ENCODE data around the gene PMPCA. TPM values are rescaled to one million over a fixed set of nuclear protein-coding genes. Genes with fewer than 3 reads are reported as not detected.
"Not testable (repeated sequence)": the region's sequence is repeated elsewhere in the genome, so short reads cannot be mapped to it uniquely, and the experiment has no call there.

Gene PMPCA
- total RNA-seq, 4 donors from 2014 or later = 29.2 to 64.4 (median 33.6) TPM

DNA sequence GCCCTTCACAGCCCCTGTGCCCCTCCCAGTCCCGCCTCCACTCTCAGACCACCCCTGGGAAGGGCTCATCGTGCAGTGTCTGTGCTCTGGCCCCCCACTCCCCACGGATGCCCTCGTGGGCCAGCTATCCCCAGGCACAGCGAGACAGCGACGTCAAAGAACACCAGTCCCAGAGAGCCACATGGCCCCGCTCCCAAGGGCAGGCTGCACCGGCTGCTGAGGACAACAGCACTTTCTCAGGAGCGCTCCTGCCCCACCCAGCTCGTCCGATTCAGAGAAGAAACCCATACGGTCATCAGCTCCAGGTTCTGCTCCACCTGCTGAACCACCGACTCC is 5.7 kb upstream of the PMPCA start:
- ATAC-seq (ENCODE audit: low FRiP score) = no peak
- no peak for DNase-seq (ENCODE audit: low spot score)
- TF ChIP-seq, protein P1, sequence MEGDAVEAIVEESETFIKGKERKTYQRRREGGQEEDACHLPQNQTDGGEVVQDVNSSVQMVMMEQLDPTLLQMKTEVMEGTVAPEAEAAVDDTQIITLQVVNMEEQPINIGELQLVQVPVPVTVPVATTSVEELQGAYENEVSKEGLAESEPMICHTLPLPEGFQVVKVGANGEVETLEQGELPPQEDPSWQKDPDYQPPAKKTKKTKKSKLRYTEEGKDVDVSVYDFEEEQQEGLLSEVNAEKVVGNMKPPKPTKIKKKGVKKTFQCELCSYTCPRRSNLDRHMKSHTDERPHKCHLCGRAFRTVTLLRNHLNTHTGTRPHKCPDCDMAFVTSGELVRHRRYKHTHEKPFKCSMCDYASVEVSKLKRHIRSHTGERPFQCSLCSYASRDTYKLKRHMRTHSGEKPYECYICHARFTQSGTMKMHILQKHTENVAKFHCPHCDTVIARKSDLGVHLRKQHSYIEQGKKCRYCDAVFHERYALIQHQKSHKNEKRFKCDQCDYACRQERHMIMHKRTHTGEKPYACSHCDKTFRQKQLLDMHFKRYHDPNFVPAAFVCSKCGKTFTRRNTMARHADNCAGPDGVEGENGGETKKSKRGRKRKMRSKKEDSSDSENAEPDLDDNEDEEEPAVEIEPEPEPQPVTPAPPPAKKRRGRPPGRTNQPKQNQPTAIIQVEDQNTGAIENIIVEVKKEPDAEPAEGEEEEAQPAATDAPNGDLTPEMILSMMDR (IDR thresholded peaks at IDR 0.05) = no peak

DNA sequence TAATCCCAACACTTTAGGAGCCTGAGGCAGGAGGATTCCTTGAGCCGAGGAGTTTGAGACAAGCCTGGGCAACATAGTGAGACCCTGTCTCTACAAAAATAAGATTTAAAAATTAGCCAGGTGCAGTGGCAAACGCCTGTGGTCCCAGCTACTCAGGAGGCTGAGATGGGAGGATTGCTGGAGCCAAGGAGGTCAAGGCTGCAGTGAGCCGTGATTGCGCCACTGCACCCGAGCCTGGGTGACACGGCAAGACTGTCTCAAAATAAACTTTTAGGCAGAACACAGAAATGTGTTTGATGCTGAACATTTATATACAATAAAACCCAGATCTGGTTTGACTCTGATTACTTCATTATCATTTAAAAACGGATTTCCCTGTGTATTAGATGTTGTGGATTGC is 5.0 kb upstream of the PMPCA start:
- TF ChIP-seq, protein P1 (IDR thresholded peaks at IDR 0.05) = no peak
- no peak for ATAC-seq (ENCODE audit: low FRiP score)

DNA sequence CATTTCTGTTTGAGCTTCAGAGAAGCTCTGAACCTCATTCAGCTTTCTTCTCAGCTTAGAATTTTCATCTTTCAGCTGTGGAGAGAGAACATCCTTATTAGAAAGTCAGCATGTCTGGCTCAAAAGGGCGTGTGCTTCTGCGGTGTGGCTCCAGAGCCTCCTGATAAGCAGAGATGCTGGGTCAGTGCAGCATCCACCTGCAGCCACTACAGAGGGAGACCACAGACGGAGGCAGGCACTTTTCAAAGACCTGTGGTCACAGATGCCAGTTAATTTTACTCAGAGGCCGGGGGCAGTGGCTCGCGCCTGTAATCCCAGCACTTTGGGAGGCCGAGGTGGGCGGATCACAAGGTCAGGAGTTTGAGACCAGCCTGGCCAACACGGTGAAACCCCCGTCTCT is 4.6 kb upstream of the PMPCA start:
- ATAC-seq (ENCODE audit: low FRiP score); DNase-seq (ENCODE audit: low spot score): not testable (repeated sequence)

More for the DNA sequence above, 5.0 kb upstream of the PMPCA start:
- no peak for DNase-seq (ENCODE audit: low spot score)

DNA sequence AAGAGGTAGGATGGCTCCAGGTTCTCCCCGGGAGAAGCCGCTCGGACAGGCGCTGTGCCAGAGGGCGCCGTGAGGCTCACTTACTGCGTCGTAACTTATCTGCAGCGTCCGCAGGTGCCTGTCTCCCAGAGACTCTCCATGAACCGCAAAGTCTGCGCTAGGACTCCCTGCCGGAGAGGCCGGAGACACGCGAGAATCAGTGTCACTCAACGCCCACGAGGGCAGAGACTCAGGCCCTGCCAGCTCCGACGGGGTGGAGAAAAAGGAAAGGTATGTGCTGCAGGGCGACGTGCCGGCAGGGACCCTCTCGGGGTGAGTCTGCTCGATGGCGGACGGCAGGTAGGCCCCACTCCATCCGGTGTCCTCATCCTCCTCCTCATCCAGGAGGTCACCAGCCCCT is 3.4 kb upstream of the PMPCA start:
- not testable (repeated sequence) for ATAC-seq (ENCODE audit: low FRiP score); DNase-seq (ENCODE audit: low spot score)

DNA sequence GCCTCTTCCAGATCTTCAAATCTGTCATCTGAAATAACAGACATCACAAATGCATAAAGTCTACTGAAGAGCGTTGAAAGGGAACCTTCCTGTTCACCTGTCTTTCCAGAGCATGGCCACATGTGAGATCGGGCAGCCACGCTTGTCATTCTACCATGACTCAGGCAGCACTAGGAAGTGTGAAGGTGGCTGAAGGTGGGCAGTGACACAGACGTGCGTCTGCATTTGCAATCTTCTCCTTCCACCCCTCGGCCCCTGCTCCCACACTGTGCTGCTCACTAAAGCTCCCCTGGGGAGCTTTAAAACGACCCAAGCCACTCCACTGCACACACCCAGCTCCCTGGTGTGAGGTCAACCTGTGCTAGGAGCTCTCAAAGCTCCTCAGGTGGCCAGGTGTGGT is 2.5 kb upstream of the PMPCA start:
- ATAC-seq (ENCODE audit: low FRiP score) = no peak
- TF ChIP-seq, protein P1 (IDR thresholded peaks at IDR 0.05) = no peak
- no peak for DNase-seq (ENCODE audit: low spot score)

DNA sequence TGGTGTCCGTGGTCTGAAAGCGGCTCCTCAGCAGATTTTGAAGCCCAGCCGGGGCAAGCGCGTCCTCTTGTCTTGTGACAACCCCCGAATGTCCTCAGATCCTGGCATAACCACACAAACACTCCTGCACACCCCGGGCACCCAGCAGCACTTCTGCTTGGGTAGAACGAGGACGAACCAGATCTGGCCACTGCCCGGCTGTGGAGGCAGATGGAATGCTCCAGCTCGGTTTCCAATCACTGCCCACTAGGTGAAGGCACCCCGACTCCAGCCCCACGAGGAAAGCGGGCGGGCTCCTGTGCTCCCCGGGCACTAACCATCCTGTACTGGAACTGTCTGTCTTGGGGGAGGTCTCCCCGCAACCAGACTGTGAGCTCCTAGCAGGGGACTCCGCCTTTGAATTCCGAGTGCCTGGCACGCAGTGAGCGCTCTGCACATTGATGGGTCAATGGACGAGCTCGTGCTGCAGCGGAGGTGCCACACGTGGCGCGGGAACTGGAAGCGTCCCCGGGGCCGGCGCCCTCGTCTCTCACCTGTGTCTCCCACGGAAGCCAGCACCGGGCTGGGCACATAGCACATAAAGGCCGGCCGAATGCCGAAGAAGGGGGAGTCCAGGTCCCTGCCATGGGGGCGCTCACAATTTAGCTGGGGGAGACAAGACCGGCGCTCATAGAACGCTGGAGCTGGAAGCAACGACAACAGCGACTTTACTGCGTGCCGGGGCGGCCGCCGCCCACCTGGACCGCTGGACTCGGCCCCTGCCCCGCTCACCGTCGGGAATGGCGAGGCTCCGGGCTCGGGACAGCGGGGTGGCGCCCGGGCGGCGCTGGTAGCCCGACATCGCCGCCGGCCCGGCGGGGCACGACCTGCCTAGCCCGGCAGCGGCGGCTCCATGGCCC is 652 bp upstream of the PMPCA start:
- ATAC-seq (ENCODE audit: low FRiP score) = peak; percentile 39
- no peak for DNase-seq (ENCODE audit: low spot score)
- TF ChIP-seq, protein P1 (IDR thresholded peaks at IDR 0.05) = no peak

DNA sequence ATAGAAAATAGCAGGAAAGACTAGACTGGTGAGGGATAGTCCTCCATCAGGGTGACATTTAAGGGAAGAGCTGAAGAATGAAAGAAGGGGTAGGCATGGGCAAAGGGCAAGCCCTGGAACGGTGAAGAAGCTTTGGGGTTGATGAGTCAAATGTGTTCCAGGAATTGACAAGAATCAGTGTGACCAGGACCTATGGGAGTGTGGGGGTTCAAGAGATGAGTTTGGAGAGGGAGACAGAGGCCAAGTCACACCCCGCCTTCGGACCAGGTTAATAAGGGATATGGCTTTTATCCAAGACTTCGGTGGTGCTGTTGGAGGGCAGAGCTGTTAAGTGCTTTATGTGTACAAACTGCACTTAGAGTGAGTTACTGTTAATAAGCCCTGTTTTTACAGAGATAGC is 920 bp downstream of the PMPCA start:
- DNase-seq (ENCODE audit: low spot score) = no peak
- TF ChIP-seq, protein P1 (IDR thresholded peaks at IDR 0.05) = no peak
- ATAC-seq (ENCODE audit: low FRiP score) = no peak

DNA sequence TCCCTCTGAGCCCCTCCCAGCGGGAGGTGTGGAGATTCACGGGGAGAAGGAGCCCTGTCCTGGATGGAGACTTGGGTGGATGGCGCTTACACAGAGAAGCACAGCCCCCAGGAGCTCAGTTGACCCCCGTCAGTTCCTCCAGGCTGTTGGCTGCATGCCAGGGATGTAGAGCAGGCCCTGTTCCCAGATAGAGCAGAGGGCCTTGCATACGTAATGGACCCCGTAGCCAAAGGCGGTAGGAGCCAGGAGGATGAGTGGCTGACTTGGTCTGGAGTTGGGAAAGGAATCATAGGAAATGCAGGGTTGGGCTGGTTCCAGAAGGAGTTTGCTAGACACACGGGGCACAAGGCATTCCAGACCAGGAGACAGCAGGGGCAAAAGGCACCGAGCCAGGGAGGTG is 2.5 kb downstream of the PMPCA start:
- TF ChIP-seq, protein P1 (IDR thresholded peaks at IDR 0.05) = no peak
- ATAC-seq (ENCODE audit: low FRiP score) (no peak), DNase-seq (ENCODE audit: low spot score) (no peak)
